ENCODE results near the gene C11orf54. TPM values are rescaled to one million over a fixed set of nuclear protein-coding genes. Genes with fewer than 3 reads are reported as not detected.
"Not testable (repeated sequence)": the region's sequence is repeated elsewhere in the genome, so short reads cannot be mapped to it uniquely, and the experiment has no call there.

The C11orf54 gene
- total and polyA plus RNA-seq, 12 donors = 15.2 to 68.2 (median 33.7) TPM

DNA sequence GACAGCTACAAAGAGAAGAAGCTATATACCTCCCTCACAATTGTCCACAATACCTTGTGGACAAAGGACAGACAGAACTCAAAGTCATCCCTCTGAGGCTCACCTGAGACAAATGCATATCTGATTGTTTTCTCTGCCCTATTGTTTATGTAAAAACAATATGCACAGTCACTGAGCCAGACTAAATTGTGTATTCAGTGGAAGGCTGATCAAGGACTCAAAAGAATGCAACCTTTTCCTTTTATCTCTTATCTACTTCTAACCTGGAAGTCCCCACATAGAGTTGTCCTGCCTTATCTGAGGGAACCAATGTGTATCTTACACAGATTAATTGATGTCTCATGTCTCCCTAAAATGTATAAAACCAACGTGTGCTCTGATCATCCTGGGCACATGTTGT, 28.7 kb downstream of the C11orf54 start:
- Histone ChIP-seq H3K27ac (no peak overlapping the region), H3K4me1 (replicated peaks in 1 of 2) (no peaks in the 10 kb centered on the region), H3K27me3 (no peaks in the 10 kb centered on the region), H3K9me3 (replicated peaks in 1 of 3) (no peaks in the 10 kb centered on the region), H3K4me3 (no peak overlapping the region), H3K36me3 (replicated peaks in 1 of 2) (no peaks in the 10 kb centered on the region)
- intact Hi-C loops (cut with DNase I) = no loop called here
- DNase-seq = no peak
- WGBS, 4 donors = 36 to 48% (median 46%) methylated on average over 1 of the region's 1 CpG
- TF ChIP-seq POLR2A (IDR thresholded peaks at IDR 0.05) = no peak
- TF ChIP-seq, protein P1, sequence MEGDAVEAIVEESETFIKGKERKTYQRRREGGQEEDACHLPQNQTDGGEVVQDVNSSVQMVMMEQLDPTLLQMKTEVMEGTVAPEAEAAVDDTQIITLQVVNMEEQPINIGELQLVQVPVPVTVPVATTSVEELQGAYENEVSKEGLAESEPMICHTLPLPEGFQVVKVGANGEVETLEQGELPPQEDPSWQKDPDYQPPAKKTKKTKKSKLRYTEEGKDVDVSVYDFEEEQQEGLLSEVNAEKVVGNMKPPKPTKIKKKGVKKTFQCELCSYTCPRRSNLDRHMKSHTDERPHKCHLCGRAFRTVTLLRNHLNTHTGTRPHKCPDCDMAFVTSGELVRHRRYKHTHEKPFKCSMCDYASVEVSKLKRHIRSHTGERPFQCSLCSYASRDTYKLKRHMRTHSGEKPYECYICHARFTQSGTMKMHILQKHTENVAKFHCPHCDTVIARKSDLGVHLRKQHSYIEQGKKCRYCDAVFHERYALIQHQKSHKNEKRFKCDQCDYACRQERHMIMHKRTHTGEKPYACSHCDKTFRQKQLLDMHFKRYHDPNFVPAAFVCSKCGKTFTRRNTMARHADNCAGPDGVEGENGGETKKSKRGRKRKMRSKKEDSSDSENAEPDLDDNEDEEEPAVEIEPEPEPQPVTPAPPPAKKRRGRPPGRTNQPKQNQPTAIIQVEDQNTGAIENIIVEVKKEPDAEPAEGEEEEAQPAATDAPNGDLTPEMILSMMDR (IDR thresholded peaks at IDR 0.05) = no peak

DNA sequence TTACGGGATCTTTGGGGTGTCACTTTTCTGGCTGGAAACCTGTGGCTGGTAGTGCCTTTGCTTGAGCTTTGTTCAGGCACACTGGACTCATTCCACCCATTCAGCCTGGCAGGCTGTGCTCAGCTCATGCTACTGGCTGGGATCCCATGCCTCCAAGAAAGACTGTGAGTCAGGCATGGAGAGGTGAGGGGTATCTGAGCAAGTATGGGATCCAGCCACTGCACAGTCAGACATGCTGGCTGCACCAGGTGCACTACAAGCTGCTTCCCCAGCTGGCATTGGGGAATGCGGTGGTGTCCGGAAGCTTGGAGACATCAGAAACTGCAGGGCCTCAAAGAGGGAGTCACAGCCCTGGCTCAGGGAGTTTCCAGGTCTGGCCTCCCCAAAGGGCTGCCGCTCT, 30.7 kb downstream of the C11orf54 start:
- no peak for DNase-seq
- no peak for TF ChIP-seq POLR2A (IDR thresholded peaks at IDR 0.05)
- TF ChIP-seq, protein P1 (IDR thresholded peaks at IDR 0.05) = no peak
- H3K4me1 ChIP-seq (replicated peaks in 1 of 2) = no peaks in the 10 kb centered on the region
- H3K9me3 ChIP-seq (replicated peaks in 1 of 3) = no peaks in the 10 kb centered on the region
- H3K36me3 ChIP-seq (replicated peaks in 1 of 2) = no peaks in the 10 kb centered on the region
- H3K4me3 ChIP-seq = no peak overlapping the region
- intact Hi-C loops (cut with DNase I) = no loop called here
- WGBS, 4 donors = 97 to 100% (median 99%) methylated on average over 3 to 4 of the region's 4 CpGs
- H3K27ac ChIP-seq = no peak overlapping the region
- no peaks in the 10 kb centered on the region for H3K27me3 ChIP-seq

DNA sequence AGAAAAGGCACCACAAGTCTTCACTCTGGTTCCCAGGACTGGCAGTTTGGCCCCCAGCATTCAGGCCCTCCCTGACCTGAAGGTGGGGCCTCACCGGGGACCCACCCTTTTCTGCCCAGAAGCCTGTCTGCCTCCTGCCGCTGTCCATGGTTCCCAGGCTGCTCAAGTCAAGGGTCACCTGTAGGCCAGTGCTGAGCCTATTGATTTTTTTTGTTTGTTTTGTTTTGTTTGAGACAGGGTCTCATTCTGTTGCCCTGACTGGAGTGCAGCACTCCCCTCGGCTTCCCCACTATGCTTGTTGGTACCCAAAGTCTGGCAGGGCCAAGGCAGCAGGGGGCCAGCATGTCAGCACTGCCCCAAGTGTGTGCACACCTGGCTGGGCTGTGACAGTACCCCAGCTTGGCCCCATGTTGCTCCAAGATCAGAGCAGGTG, 31.6 kb downstream of the C11orf54 start:
- WGBS, 4 donors = 86 to 100% (median 93%) methylated on average over 3 of the region's 3 CpGs

DNA sequence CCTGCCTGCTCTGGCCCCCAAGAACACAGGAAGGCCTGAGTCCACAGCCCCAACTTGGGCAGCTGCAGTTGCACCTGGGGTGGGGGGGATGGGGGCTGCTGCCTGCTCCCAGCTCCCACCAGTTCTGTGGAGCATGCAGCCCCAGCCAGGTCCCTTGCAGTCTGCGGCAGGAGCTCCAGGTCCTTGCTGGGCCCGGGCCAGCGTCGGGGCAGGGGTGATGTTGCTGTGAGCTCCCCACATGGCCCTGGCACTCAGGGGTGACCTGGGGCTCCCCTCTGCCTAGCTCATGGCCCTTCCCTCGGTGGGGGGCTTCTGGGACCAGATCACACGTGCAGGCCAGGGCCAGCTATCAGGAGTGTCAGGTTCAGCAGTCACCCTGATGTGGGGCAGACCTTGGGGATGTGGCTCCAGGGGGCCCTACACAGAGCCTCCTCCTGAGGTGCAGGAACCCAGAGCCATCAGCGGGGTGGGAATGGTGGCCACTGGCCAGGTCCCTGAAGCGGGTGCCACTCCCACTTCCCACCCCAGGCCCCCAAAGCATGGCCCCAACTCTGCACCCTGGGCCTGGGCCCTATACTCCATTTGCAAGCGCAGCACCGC, 32.2 kb downstream of the C11orf54 start:
- Histone ChIP-seq H3K4me1 (replicated peaks in 1 of 2) (no peaks in the 10 kb centered on the region), H3K9me3 (replicated peaks in 1 of 3) (no peaks in the 10 kb centered on the region), H3K27ac (no peak overlapping the region), H3K36me3 (replicated peaks in 1 of 2) (no peaks in the 10 kb centered on the region), H3K4me3 (no peak overlapping the region), H3K27me3 (no peaks in the 10 kb centered on the region)
- intact Hi-C loops (cut with DNase I) = no loop called here
- WGBS, 4 donors = 0 to 95% (median 55%) methylated on average over 1 to 10 of the region's 10 CpGs
- TF ChIP-seq POLR2A (IDR thresholded peaks at IDR 0.05) = no peak
- TF ChIP-seq, protein P1 (IDR thresholded peaks at IDR 0.05) = no peak
- DNase-seq = no peak

More for the DNA sequence above, 31.6 kb downstream of the C11orf54 start:
- Histone ChIP-seq H3K36me3 (replicated peaks in 1 of 2) (no peaks in the 10 kb centered on the region), H3K27ac (no peak overlapping the region), H3K9me3 (replicated peaks in 1 of 3) (no peaks in the 10 kb centered on the region), H3K27me3 (no peaks in the 10 kb centered on the region), H3K4me1 (replicated peaks in 1 of 2) (no peaks in the 10 kb centered on the region), H3K4me3 (no peak overlapping the region)
- no peak for TF ChIP-seq POLR2A (IDR thresholded peaks at IDR 0.05)
- TF ChIP-seq, protein P1 (IDR thresholded peaks at IDR 0.05) = no peak
- DNase-seq = no peak
- intact Hi-C loops (cut with DNase I) = no loop called here

DNA sequence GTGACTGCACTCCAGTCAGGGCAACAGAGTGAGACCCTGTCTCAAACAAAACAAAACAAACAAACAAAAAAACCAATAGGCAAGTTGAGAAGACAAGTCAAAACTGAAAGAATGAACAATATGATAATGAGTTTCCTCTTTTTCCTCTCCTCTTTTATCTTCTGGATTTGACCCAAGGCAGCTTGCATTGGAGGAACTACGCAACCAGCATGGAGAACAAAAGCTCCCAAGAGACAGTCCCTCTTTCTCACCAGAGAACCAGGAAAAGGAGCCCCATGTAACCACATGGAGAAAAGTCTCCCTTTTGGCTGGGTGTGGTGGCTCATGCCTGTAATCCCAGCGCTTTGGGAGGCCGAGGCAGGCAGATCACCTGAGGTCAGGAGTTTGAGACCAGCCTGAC, 33.1 kb downstream of the C11orf54 start:
- intact Hi-C loops (cut with DNase I); H3K27ac ChIP-seq; H3K9me3 ChIP-seq (replicated peaks in 1 of 3); H3K4me1 ChIP-seq (replicated peaks in 1 of 2); H3K4me3 ChIP-seq; H3K27me3 ChIP-seq; H3K36me3 ChIP-seq (replicated peaks in 1 of 2); DNase-seq: not testable (repeated sequence)
- WGBS, 4 donors = 84 to 90% (median 87%) methylated on average over 3 of the region's 3 CpGs

Data from adrenal gland (tissue), 12 donors.